GM23248 (cell line): ENCODE measurements around the gene GABBR1.

Source experiments
- EZH2 ChIP-seq: fragments of 200-600 bp; sonication (generic); IDR thresholded peaks from 2 replicates; pipeline ENCODE4 v1.6.1; 2018; ENCODE audit warnings: antibody characterized with exemption, mild to moderate bottlenecking; ENCODE audit not compliant: insufficient read depth, poor library complexity, severe bottlenecking
- EZH2phosphoT487 ChIP-seq: fragments of 200-600 bp; sonication (generic); IDR thresholded peaks from 2 replicates; pipeline ENCODE4 v1.6.1; 2018; ENCODE audit warnings: antibody characterized with exemption, moderate library complexity, mild to moderate bottlenecking, low read depth; ENCODE audit not compliant: insufficient read depth

- no peak for TF ChIP-seq EZH2
- TF ChIP-seq EZH2phosphoT487 = no peak
These were observed 108.3 kb downstream of the GABBR1 start for GRCh38 chr6:29524444-29525310.
